Activated T-cell treated with anti-CD3 and anti-CD28 coated beads, Interleukin-2, amount 50 U/mL, for 72 hours (primary cell): ENCODE results near the gene CYSRT1. TPM values are rescaled to one million over a fixed set of nuclear protein-coding genes. Genes with fewer than 3 reads are reported as not detected.

ENCODE experiments used
- ATAC-seq, 2 donors: fragments of 150-1000 bp; cut with Tn5 transposase; replicated peaks in 1 of 2; 2 replicates each; pipeline ENCODE4 v1.10.0; 2021; ENCODE audit warnings: moderate library complexity in 2 of 2, mild to moderate bottlenecking in 1 of 2
- DNase-seq, 2 donors: peaks; one replicate each; pipeline ENCODE4 v3.0.0; 2021 to 2022; ENCODE audit warnings: mixed read lengths in 1 of 2
- H3K27ac Mint-ChIP-seq: one replicate; pipeline ENCODE4 v1.8.0; 2022; ENCODE audit warnings: mild to moderate bottlenecking, moderate library complexity, mixed read lengths
- H3K27me3 Mint-ChIP-seq: one replicate; pipeline ENCODE4 v1.8.0; 2022; ENCODE audit warnings: low read depth, mixed read lengths
- H3K36me3 Mint-ChIP-seq, 2 donors: one replicate each; pipeline ENCODE4 v1.8.0; 2022; ENCODE audit warnings: mixed read lengths in 2 of 2, mild to moderate bottlenecking in 1 of 2; ENCODE audit not compliant: insufficient read depth in 2 of 2
- H3K4me1 Mint-ChIP-seq: one replicate; pipeline ENCODE4 v1.8.0; 2022; ENCODE audit warnings: low read depth, mixed read lengths
- H3K4me3 Mint-ChIP-seq, 2 donors: one replicate each; pipeline ENCODE4 v1.8.0; 2022; ENCODE audit warnings: mild to moderate bottlenecking in 2 of 2, mixed read lengths in 2 of 2, moderate library complexity in 2 of 2
- H3K9me3 Mint-ChIP-seq, 2 donors: one replicate each; pipeline ENCODE4 v1.8.0; 2022; ENCODE audit warnings: mixed read lengths in 2 of 2
- total RNA-seq, 2 donors: library from RNA; stranded (reverse); gene quantifications; one replicate each; pipeline ENCODE4 v1.2.3, GENCODE V29; 2022

CYSRT1 gene
- total RNA-seq, 2 donors from 2014 or later, result 1.0 to 2.0 TPM

DNA sequence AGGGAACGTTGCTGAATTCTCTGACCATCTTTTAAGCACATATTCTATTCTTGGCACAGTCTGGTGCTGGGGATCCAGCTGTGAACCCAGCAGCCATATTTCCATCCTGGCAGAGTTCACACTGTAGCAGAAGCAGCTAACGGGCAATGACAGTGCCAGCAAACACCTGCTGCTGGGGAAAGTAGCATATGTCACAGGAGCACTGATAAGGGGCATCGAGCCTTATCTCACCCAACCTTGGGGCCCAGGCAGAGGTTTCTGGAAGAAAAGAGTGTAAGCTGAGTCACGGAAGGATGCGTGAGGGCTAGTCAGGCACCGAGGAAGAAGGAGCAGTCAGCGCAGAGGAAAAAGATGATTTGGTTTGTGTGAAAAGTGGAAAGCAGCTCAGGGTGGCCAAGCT, 18.4 kb upstream of the CYSRT1 start:
- peak overlapping the region; percentile 94 to 95 for H3K4me3 Mint-ChIP-seq
- H3K27me3 Mint-ChIP-seq, result no peaks in the 10 kb centered on the region
- H3K36me3 Mint-ChIP-seq, result peaks cover 1 to 22% of the 10 kb centered on the region in 2 donors

DNA sequence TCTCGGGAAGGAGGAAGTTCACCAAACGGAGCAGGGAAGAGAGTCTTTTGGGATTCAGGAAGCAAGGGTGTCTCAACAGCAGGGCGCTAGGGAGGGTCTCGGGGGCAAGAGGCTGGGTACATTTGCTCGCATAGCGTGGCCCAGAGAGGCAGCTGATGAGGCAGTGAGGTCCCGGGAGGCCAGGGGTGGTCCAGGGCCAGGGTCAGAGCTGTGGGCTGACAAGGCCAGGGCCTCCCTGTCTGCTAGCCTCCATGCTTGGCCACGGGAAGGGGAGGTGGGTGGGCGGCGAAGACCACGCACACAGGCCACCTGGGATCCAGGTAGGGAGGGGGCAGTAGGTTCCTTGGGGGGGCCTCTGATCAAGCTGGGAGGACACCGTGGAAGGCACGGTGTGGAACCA, 13.4 kb upstream of the CYSRT1 start:
- Mint-ChIP-seq H3K4me3 (no peak overlapping the region), H3K36me3 (peaks cover 0 to 13% of the 10 kb centered on the region in 2 donors), H3K27me3 (no peaks in the 10 kb centered on the region), H3K4me1 (peaks cover 19% of the 10 kb centered on the region), H3K9me3 (no peaks in the 10 kb centered on the region), H3K27ac (peak overlapping the region; percentile 61)
- ATAC-seq, result no peak
- no peak for DNase-seq

More for the DNA sequence above, 18.4 kb upstream of the CYSRT1 start:
- Mint-ChIP-seq H3K4me1 (peaks cover 52% of the 10 kb centered on the region), H3K9me3 (no peaks in the 10 kb centered on the region), H3K27ac (peak overlapping the region; percentile 63)
- no peak for ATAC-seq
- no peak for DNase-seq

DNA sequence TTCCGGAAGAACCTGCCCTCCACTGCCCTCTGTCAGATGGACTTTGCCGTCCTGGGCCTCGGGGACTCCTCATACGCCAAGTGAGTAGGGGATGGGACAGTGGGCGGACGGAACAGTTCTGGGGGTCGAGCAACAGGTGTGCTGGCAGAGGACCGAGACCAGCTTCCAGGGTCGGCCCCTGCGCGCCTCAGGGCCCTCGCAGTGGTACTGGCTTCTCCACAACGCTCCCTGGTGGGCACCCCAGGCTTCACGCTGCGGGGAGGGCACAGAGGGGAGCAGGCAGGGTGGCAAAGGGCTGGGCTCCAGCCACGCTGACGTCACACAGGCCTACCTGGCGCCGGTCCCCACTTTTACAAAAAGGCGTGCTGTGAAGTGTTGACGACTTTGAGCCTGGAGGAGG, 12.5 kb upstream of the CYSRT1 start:
- Mint-ChIP-seq H3K36me3 (peaks cover 0 to 6% of the 10 kb centered on the region in 2 donors), H3K27ac (no peak overlapping the region), H3K4me3 (no peak overlapping the region), H3K4me1 (peaks cover 9% of the 10 kb centered on the region), H3K9me3 (no peaks in the 10 kb centered on the region), H3K27me3 (no peaks in the 10 kb centered on the region)
- DNase-seq (no peak), ATAC-seq (no peak)

DNA sequence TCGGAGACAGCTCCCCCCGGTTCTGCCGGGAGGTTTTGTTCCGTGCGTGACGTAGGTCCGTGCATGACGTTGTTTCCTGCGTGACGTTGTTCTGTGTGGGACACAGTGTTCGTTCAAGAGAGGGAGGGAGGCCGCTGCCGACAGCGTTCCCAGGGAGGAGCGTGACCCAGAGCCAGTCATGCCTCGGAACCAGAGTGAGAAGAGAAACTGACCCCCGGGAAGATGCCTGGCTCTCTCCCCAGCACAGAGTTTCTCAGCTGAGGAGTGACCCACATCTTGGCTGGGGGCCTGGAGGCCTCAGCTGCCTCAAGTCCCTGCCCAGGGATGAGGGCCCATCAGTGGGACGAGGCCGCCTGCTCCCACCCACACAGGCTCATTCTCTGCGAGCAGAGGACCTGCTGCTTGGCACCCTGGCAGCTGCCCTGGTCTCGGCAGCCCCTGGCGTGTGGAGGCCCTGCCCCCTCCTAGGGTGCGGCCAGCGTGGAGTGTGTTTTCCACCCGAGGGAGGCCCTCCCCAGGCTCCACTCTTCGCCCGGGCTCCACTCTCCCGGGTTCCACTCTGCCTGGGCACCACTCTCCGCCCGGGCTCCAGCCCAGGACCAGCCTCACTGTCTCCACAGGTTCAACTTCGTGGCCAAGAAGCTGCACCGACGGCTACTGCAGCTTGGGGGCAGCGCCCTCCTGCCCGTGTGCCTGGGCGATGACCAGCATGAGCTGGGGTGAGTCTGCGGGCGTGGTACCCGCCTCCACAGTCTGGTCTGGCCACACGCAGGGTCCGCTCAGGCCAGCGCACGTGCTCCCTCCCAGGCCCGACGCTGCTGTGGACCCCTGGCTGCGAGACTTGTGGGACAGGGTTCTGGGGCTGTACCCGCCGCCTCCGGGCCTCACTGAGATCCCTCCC, 11.6 kb upstream of the CYSRT1 start:
- ATAC-seq (no peak), DNase-seq (no peak)
- Mint-ChIP-seq H3K27ac (no peak overlapping the region), H3K27me3 (no peaks in the 10 kb centered on the region), H3K4me1 (peaks cover 6% of the 10 kb centered on the region), H3K4me3 (no peak overlapping the region), H3K9me3 (no peaks in the 10 kb centered on the region), H3K36me3 (peaks cover 0 to 5% of the 10 kb centered on the region in 2 donors)

DNA sequence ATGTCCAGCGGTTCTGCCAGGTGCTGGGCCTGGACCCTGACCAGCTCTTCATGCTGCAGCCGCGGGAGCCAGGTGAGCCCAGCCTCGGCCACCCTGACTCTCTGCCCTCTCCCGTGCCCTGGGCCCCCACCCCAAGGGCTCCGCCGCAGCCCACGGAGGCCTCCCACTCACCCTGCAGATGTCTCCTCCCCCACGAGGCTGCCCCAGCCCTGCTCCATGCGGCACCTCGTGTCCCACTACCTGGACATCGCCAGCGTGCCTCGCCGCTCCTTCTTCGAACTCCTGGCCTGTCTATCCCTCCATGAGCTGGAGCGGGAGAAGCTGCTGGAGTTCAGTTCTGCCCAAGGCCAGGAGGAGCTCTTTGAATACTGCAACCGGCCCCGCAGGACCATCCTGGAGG, 10.4 kb upstream of the CYSRT1 start:
- Mint-ChIP-seq H3K9me3 (no peaks in the 10 kb centered on the region), H3K27me3 (no peaks in the 10 kb centered on the region), H3K4me1 (peaks cover 6% of the 10 kb centered on the region), H3K36me3 (peaks cover 0 to 2% of the 10 kb centered on the region in 2 donors), H3K4me3 (no peak overlapping the region), H3K27ac (no peak overlapping the region)
- ATAC-seq, result no peak
- DNase-seq, result no peak

DNA sequence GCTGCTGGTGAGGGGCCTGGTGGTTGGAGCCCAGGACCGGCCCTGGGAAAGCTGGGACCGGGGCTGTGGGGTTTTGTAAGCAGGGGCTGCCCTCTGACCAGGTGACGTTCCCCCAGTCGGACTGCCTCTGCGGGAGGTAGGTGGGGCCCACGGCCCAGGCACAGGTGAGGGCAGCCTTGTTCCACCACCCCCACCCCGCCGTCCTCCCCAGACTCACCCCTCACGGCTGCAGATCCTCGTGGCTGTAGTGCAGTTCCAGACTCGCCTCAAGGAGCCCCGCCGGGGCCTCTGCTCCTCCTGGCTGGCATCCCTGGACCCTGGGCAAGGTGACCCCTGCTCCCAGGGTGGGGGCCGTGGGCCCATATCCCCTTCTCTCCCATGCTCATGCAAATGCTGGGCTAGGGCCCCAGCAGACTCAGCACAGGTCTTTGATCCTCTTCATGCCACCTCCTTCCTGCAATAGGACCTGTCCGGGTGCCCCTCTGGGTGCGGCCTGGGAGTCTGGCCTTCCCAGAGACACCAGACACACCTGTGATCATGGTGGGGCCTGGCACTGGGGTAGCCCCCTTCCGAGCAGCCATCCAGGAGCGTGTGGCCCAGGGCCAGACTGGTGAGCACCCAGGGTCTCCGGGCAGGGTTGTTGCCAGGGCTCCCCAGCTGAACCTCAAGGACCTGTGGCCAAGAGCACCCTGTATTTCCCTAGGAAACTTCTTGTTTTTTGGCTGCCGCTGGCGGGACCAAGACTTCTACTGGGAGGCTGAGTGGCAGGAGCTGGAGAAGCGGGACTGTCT, 9.6 kb upstream of the CYSRT1 start:
- H3K4me3 Mint-ChIP-seq, result no peak overlapping the region
- H3K27me3 Mint-ChIP-seq, result no peaks in the 10 kb centered on the region
- no peak for DNase-seq
- no peak for ATAC-seq
- H3K36me3 Mint-ChIP-seq, result peaks cover 0 to 2% of the 10 kb centered on the region in 2 donors
- H3K9me3 Mint-ChIP-seq, result no peaks in the 10 kb centered on the region
- H3K27ac Mint-ChIP-seq, result no peak overlapping the region
- peaks cover 6% of the 10 kb centered on the region for H3K4me1 Mint-ChIP-seq

DNA sequence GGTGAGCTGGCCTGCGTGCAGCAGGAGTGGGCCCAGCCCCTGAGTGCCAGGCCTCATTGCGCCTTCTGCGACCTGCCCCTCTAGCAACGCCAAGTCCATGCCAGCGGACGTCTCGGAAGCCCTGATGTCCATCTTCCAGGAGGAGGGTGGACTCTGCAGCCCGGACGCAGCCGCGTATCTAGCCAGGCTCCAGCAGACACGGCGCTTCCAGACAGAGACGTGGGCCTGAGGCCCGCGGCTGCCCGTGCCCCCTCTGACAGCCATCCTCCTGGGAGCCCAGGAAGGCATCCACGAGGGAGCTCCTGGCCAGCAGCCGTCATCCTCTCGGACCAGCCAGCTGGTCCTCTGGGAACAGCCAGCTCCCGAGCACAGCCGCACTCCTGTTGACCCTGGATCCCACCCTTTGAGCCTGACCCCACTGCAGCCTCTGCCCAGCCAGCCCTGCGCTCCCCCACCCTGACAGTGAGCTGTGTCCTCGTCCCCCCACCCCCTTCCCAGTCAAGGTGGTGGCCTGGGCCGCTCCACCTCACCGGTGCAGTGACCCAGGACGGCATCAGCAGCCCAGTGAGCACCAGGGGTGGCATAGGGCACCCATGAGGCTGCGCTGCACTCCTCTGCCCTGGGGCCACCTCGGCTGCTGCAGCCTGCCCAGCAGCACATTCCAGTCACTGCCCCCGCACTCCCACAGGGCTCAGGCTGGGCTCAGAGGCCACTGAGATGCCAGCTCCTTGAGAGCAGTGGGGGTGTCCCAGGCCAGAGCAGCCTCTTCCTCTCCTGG, 8.6 kb upstream of the CYSRT1 start:
- ATAC-seq, result no peak

DNA sequence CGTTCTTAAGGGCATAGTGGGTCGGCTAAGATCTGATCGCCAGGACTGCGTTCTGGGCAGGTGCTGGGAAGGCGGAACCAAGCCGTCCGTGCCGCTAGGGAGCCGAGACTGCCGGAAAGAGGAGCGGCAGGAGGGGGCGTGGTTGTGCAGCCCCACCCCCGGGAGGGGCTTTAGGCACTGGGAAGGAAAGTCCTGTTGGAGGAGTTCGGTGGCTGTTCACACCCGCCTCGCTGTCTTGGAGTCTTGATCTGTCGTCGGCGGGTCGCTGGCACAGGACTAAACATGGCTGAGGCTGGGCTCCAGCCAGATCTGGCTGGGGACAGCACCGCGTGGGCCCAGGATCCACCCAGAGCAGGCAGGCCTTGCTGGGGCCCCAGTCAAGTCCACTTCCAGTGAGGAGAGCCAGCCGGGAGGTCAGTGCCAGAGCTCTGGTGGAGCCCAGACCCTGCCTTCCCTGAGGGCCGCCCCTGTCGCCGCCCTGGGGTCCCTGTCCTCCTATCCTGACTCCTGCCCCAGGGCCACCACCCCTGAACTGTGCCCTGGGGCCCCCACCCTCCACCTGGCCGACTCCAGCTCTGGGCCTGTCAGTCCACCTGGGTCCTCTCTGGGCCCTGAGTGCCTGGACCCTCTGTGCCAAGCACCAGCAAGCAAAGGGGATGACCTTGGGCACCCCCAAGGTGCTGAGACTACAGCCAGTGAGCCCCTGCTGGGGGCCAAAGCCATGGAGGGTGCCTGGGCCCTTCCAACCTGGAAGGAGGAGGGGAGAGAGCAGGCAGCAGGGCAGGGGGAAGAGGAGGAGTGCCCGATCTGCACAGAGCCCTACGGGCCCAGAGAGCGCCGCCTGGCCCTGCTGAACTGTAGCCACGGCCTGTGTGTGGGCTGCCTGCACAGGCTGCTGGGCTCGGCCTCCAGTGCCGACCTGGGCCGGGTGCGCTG, 7.4 kb upstream of the CYSRT1 start:
- H3K4me1 Mint-ChIP-seq, result no peaks in the 10 kb centered on the region
- no peaks in the 10 kb centered on the region for H3K9me3 Mint-ChIP-seq
- H3K4me3 Mint-ChIP-seq, result no peak overlapping the region

More for the DNA sequence above, 8.6 kb upstream of the CYSRT1 start:
- Mint-ChIP-seq H3K4me1 (no peaks in the 10 kb centered on the region), H3K36me3 (peaks cover 0 to 2% of the 10 kb centered on the region in 2 donors), H3K9me3 (no peaks in the 10 kb centered on the region), H3K27me3 (no peaks in the 10 kb centered on the region), H3K27ac (no peak overlapping the region), H3K4me3 (no peak overlapping the region)
- no peak for DNase-seq

DNA sequence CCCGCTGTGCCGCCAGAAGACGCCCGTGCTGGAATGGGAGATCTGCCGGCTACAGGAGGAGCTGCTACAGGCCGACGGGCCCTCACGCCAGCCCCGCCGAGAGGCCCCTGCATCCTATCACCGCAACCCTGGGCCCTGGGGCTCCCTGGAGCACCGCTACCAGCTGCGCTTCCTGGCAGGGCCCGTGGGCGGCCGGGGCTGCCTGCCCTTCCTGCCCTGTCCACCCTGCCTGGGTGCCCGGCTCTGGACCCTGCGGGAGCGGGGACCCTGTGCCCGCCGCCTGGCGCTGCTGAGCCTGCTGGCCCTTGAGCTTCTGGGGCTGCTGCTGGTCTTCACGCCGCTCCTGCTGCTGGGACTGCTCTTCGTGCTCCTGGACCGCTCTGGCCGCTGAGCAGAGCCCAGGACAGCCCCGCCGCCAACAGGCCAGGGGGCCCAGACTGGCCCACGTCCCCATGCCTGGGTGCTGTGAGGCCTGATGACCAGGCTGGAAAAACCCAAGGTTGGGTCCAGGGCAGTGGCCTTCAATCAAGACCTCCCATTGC, 6.7 kb upstream of the CYSRT1 start:
- H3K36me3 Mint-ChIP-seq, result peaks cover 0 to 2% of the 10 kb centered on the region in 2 donors
- no peaks in the 10 kb centered on the region for H3K9me3 Mint-ChIP-seq
- ATAC-seq (no peak), DNase-seq (no peak)
- no peak overlapping the region for H3K4me3 Mint-ChIP-seq
- no peak overlapping the region for H3K27ac Mint-ChIP-seq
- peaks cover 5% of the 10 kb centered on the region for H3K4me1 Mint-ChIP-seq
- no peaks in the 10 kb centered on the region for H3K27me3 Mint-ChIP-seq

More for the DNA sequence above, 7.4 kb upstream of the CYSRT1 start:
- no peak for ATAC-seq
- no peak overlapping the region for H3K27ac Mint-ChIP-seq
- peaks cover 0 to 2% of the 10 kb centered on the region in 2 donors for H3K36me3 Mint-ChIP-seq
- no peaks in the 10 kb centered on the region for H3K27me3 Mint-ChIP-seq
- no peak for DNase-seq

DNA sequence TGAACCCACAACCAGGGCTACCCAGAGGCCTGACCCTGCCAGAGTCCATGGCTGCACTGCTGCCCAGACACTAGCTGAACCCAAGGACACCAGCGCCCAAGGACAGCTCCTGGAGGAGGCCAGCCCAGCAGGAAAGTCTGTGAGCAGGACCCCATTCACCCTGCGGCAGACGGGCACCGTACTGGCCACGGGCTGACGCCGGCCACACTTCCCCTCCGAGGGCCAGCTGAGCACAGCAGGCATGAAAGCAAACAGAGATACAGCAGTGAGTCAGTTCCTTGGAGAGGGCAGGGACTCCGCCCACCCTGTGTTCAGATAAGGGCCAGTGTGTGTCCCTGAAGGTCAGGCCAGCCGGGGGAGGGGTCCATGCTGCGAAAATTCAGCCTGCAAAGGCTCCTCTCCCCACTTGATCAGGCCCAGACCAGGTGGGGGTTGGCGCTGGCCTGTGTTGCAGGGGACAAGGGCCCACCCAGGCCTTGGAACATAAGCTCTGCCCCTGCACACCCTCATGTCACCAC, 6.2 kb upstream of the CYSRT1 start:
- no peaks in the 10 kb centered on the region for H3K27me3 Mint-ChIP-seq

DNA sequence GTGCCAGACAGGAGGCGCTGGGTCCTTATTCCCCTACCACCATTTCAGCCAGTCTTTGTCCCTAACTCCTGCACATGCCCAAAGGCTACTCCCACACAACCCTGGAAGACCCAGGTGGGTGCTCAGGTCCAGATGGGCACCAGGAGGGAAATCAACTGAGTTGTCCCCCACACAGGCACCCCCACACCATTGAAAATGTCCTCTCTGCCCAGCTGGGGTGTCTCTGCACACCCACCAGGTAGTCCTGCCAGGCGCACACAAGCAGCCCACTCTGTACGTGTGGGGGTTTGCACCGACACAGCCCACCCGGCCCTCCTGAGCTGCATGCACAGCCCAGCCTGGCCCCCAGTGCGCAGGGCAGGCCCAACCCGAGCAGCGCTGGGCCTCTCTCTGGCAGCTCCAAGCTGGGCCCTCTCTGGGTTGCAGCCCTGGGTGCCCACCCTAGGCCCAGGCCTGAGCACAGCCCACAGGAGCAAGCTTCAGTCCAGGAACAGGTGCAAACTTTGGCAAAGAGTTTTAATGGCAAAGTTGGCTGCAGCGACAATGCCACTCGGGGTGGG, 5.1 kb upstream of the CYSRT1 start:
- Mint-ChIP-seq H3K27ac (no peak overlapping the region), H3K4me3 (peak overlapping the region in 1 of 2 donors; percentile 52), H3K4me1 (peaks cover 5% of the 10 kb centered on the region), H3K36me3 (peaks cover 0 to 2% of the 10 kb centered on the region in 2 donors), H3K27me3 (no peaks in the 10 kb centered on the region), H3K9me3 (no peaks in the 10 kb centered on the region)
- ATAC-seq, result no peak
- DNase-seq, result no peak

More for the DNA sequence above, 6.2 kb upstream of the CYSRT1 start:
- no peak overlapping the region for H3K4me3 Mint-ChIP-seq
- DNase-seq (no peak), ATAC-seq (no peak)
- peaks cover 0 to 2% of the 10 kb centered on the region in 2 donors for H3K36me3 Mint-ChIP-seq
- H3K4me1 Mint-ChIP-seq, result peaks cover 5% of the 10 kb centered on the region
- no peaks in the 10 kb centered on the region for H3K9me3 Mint-ChIP-seq
- H3K27ac Mint-ChIP-seq, result no peak overlapping the region
